ENCODE data around the gene EVC2.

EVC2 gene

DNA sequence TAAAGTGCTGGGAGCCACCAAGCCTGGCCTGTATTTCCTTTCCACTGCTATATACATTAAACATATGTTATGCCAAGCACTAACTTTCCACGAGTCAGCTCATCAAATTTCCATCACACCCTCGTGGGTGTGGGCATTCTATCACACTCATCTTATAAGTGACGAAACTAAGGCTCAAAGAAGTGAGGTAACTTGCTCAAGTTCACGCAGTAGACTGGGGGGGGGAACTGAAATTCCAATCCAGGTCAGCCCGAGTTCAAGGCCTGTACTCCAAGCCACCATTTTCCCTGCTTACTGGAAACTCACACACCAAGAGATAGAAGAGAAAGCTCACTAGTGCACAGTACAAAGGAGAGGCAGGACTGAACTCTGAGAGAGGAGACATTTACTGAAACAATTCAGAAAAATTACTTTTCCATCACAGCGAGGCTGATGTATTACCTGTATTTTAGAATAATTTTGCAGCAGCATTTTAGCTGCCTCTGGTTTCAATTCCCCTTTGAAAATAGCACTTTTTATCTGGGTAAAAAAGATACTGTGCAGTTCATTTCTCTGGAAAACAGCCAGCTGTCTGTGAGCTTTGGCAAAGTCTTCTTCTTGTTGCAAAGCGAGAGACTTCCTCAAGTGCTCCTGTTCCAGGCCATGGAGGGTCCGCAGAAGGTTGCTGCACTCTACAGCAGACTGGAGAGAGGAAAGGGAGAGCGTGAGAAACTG is 76.8 kb downstream of the EVC2 start:
- H3K4me3 ChIP-seq (ENCODE audit: low read length) = no peak overlapping the region
- DNase-seq (ENCODE audit: low read depth) = no peak
- TF ChIP-seq CTCF (conservative IDR thresholded peaks at IDR 0.05; ENCODE audit: low read length) = no peak

DNA sequence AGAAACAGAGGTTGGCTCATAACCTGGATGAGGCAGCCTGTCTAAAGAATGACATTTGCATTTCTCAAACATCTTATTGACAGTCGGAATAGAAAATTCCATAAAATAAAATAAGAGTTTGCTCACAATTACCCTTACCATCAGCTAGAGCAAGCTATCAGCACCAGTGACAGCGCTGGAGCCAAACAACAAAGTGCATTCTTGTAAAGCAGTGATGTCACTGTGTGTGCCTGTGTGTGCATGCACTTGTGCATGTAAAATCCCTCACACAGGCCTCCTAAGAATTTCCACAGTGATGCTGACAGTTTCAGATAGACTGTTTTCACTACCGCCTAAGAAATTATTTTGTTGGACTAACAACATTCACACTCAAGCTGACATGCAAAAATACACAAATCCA is 77.6 kb downstream of the EVC2 start:
- TF ChIP-seq CTCF (conservative IDR thresholded peaks at IDR 0.05; ENCODE audit: low read length) = no peak
- DNase-seq (ENCODE audit: low read depth) = no peak
- H3K4me3 ChIP-seq (ENCODE audit: low read length) = no peak overlapping the region

DNA sequence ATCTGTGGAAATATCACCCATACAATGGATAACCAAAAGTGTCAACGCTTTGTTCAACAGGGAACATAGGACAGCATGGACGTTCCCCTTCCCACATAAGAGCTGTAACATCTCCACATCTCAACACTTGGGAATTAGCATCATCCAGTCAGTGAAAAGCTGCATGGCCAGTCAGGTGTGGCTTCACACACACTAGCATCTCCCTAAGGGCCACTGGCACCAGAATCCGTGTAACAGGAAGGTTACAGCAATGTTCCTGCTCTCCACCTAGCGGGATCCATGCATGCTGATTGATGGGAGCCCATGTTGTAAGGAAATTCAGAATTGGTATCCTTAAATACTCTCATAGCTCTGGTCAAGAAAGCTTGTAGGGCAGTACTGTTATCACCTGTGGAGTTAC is 78.8 kb downstream of the EVC2 start:
- DNase-seq (ENCODE audit: low read depth) = no peak
- no peak for TF ChIP-seq CTCF (conservative IDR thresholded peaks at IDR 0.05; ENCODE audit: low read length)
- no peak overlapping the region for H3K4me3 ChIP-seq (ENCODE audit: low read length)

DNA sequence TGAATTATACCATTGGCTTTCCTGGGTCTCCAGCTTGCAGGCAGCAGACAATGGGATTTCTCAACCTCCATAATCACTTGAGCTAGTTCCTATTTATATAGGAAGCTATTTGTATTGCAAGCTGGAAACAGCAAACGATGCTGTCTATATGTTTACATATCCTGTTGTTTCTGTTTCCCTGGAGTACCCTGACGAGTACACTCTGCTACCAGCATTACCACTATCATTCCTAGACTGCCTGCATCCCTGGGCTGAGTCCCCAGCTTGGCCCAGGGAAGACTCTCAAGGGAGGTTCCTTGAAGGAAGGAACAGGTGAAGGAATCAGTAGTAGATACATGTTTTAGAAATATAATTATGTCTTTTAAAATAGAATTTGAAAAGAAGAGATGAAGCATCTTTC is 81.4 kb downstream of the EVC2 start:
- H3K4me3 ChIP-seq (ENCODE audit: low read length) = no peak overlapping the region
- no peak for TF ChIP-seq CTCF (conservative IDR thresholded peaks at IDR 0.05; ENCODE audit: low read length)
- no peak for DNase-seq (ENCODE audit: low read depth)

- no peak for DNase-seq (ENCODE audit: low read depth)
- TF ChIP-seq CTCF (conservative IDR thresholded peaks at IDR 0.05; ENCODE audit: low read length) = no peak
- no peak overlapping the region for H3K4me3 ChIP-seq (ENCODE audit: low read length)
Observed at GRCh38 chr4:5622596-5622995, 85.8 kb downstream of the EVC2 start.

GRCh38 chr4:5619913-5620625 is 88.3 kb downstream of the EVC2 start:
- no peak for TF ChIP-seq CTCF (conservative IDR thresholded peaks at IDR 0.05; ENCODE audit: low read length)
- DNase-seq (ENCODE audit: low read depth) = no peak
- no peak overlapping the region for H3K4me3 ChIP-seq (ENCODE audit: low read length)

Data from AG10803 (cell line).